Measurements from ENCODE around the gene THAP4. TPM values are rescaled to one million over a fixed set of nuclear protein-coding genes. Genes with fewer than 3 reads are reported as not detected.

THAP4 gene
- total RNA-seq, 1 experiment from 2014 or later: 94.8 TPM

- BruUV-seq (replicated peaks): no TSS peak
- no peak for DNase-seq
- Histone ChIP-seq H2AFZ (no peak overlapping the region), H3K4me2 (no peak overlapping the region), H3K27ac (no peak overlapping the region), H3K4me3 (no peak overlapping the region), H3K79me2 (ENCODE audit: low read depth) (no peaks in the 10 kb centered on the region), H3K9me3 (ENCODE audit: insufficient read depth, low read depth) (no peaks in the 10 kb centered on the region), H3K36me3 (ENCODE audit: low read depth) (no peaks in the 10 kb centered on the region; the same call in 1 of the 2 replicates), H3K9me2 (ENCODE audit: insufficient read depth) (no peaks in the 10 kb centered on the region), H3F3A (ENCODE audit: insufficient read depth, low read depth) (peaks cover 17% of the 10 kb centered on the region; the same call in 1 of the 2 replicates), H3K4me1 (replicated peaks; ENCODE audit: insufficient read depth) (no peaks in the 10 kb centered on the region), H4K20me1 (ENCODE audit: insufficient read depth) (0 out of 2 replicates have a peak, but pooled peaks cover 7% of the 10 kb centered on the region), H3K27me3 (ENCODE audit: insufficient read depth, low read depth) (no peaks in the 10 kb centered on the region)
- CTCF ChIA-PET: interaction anchor here (0.7 kb wide), 1 partner anchor 410 kb away, joined by 4 read pairs; no protein-coding TSS in a partner anchor
- intact Hi-C loops (cut with micrococcal nuclease; ENCODE audit: unreplicated experiment): no loop called here
- TF ChIP-seq EZH2 (IDR thresholded peaks at IDR 0.05; ENCODE audit: low read depth) (no peak), CTCF (conservative IDR thresholded peaks at IDR 0.05) (no peak)
- POLR2A ChIA-PET (ENCODE audit: unreplicated experiment): interaction anchor here (0.6 kb wide), 1 partner anchor 33 kb away, joined by 7 read pairs; no protein-coding TSS in a partner anchor
Observed at GRCh38 chr2:241668839-241669238, 31.9 kb upstream of the THAP4 start.

- H3K27me3 ChIP-seq (ENCODE audit: insufficient read depth, low read depth): no peaks in the 10 kb centered on the region
- no peaks in the 10 kb centered on the region; the same call in 1 of the 2 replicates for H3K36me3 ChIP-seq (ENCODE audit: low read depth)
- H3K9me3 ChIP-seq (ENCODE audit: insufficient read depth, low read depth): no peaks in the 10 kb centered on the region
- ChIA-PET POLR2A (ENCODE audit: unreplicated experiment) (interaction anchor here (0.6 kb wide), 1 partner anchor 33 kb away, joined by 7 read pairs; no protein-coding TSS in a partner anchor), CTCF (interaction anchor here (0.8 kb wide), 1 partner anchor 58 kb away, joined by 3 read pairs; no protein-coding TSS in a partner anchor)
- no TSS peak for BruUV-seq (replicated peaks)
- H3K4me1 ChIP-seq (replicated peaks; ENCODE audit: insufficient read depth): no peaks in the 10 kb centered on the region
- no peaks in the 10 kb centered on the region for H3K79me2 ChIP-seq (ENCODE audit: low read depth)
- H3F3A ChIP-seq (ENCODE audit: insufficient read depth, low read depth): peaks cover 14% of the 10 kb centered on the region; the same call in 1 of the 2 replicates
- 0 out of 2 replicates have a peak, but pooled peaks cover 7% of the 10 kb centered on the region for H4K20me1 ChIP-seq (ENCODE audit: insufficient read depth)
- no peak for DNase-seq
- intact Hi-C loops (cut with micrococcal nuclease; ENCODE audit: unreplicated experiment): no loop called here
- no peaks in the 10 kb centered on the region for H3K9me2 ChIP-seq (ENCODE audit: insufficient read depth)
- no peak overlapping the region for H3K27ac ChIP-seq
- H3K4me3 ChIP-seq: no peak overlapping the region
- H2AFZ ChIP-seq: no peak overlapping the region
- TF ChIP-seq EZH2 (IDR thresholded peaks at IDR 0.05; ENCODE audit: low read depth) (no peak), CTCF (conservative IDR thresholded peaks at IDR 0.05) (no peak)
- H3K4me2 ChIP-seq: no peak overlapping the region
Observed at GRCh38 chr2:241668354-241668753, 31.4 kb upstream of the THAP4 start.

GRCh38 chr2:241666627-241667400 lies 29.9 kb upstream of the THAP4 start:
- TF ChIP-seq EZH2 (IDR thresholded peaks at IDR 0.05; ENCODE audit: low read depth) (no peak), CTCF (conservative IDR thresholded peaks at IDR 0.05) (no peak)
- H3K9me3 ChIP-seq (ENCODE audit: insufficient read depth, low read depth): no peaks in the 10 kb centered on the region

More at GRCh38 chr2:241666627-241667400, 29.9 kb upstream of the THAP4 start:
- Histone ChIP-seq H3K27ac (no peak overlapping the region), H3K36me3 (ENCODE audit: low read depth) (no peaks in the 10 kb centered on the region; the same call in 1 of the 2 replicates), H3K4me3 (no peak overlapping the region), H3K79me2 (ENCODE audit: low read depth) (no peaks in the 10 kb centered on the region), H3K27me3 (ENCODE audit: insufficient read depth, low read depth) (no peaks in the 10 kb centered on the region), H3F3A (ENCODE audit: insufficient read depth, low read depth) (0 out of 2 replicates have a peak, but pooled peaks cover 9% of the 10 kb centered on the region), H3K9me2 (ENCODE audit: insufficient read depth) (no peaks in the 10 kb centered on the region), H4K20me1 (ENCODE audit: insufficient read depth) (0 out of 2 replicates have a peak, but pooled peaks cover 7% of the 10 kb centered on the region), H3K4me1 (replicated peaks; ENCODE audit: insufficient read depth) (no peaks in the 10 kb centered on the region), H3K4me2 (no peak overlapping the region), H2AFZ (no peak overlapping the region)
- POLR2A ChIA-PET (ENCODE audit: unreplicated experiment): interaction anchor here (0.7 kb wide), 1 partner anchor 55 kb away, joined by 7 read pairs; no protein-coding TSS in a partner anchor
- intact Hi-C loops (cut with micrococcal nuclease; ENCODE audit: unreplicated experiment): no loop called here
- BruUV-seq (replicated peaks): no TSS peak
- CTCF ChIA-PET: no interaction called here
- DNase-seq: no peak

Data from PC-9 (cell line).